ENCODE data around the gene LECT2.

LECT2 gene

GRCh38 chr5:135930029-135930948 is 24.5 kb downstream of the LECT2 start:
- no peak for DNase-seq

GRCh38 chr5:135921388-135921787 is 33.4 kb downstream of the LECT2 start:
- DNase-seq, result no peak

GRCh38 chr5:135920199-135920598 is 34.6 kb downstream of the LECT2 start:
- DNase-seq, result no peak

- no peak for DNase-seq
Observed at GRCh38 chr5:135916638-135917263, 38.0 kb downstream of the LECT2 start.

- no peak for DNase-seq
Observed at GRCh38 chr5:135915466-135916001, 39.2 kb downstream of the LECT2 start.

- no peak for DNase-seq
Observed at GRCh38 chr5:135913713-135914626, 40.8 kb downstream of the LECT2 start.

- no peak for DNase-seq
Observed at GRCh38 chr5:135905144-135905543, 49.6 kb downstream of the LECT2 start.

- no peak for DNase-seq
Observed at GRCh38 chr5:135901633-135902032, 53.1 kb downstream of the LECT2 start.

GRCh38 chr5:135900276-135900675 is 54.5 kb downstream of the LECT2 start:
- DNase-seq, result no peak

GRCh38 chr5:135898651-135899050 is 56.1 kb downstream of the LECT2 start:
- DNase-seq, result no peak
